WTC11 (cell line): ENCODE data around the gene P2RY1. TPM values are rescaled to one million over a fixed set of nuclear protein-coding genes. Genes with fewer than 3 reads are reported as not detected.

Experiments used
- ATAC-seq: fragments of 200-7000 bp; cut with Tn5 transposase; 2 replicates; pipeline ENCODE4 v1.10.0; 2021; ENCODE audit warnings: mild to moderate bottlenecking, moderate library complexity
- Bru-seq: library from RNA; stranded (reverse); fragments of 400-500 nt; gene quantifications from one replicate; lab custom pipeline; 2021; lab: Mats Ljungman, UMichigan
- CTCF ChIA-PET: fragments of 300-600 bp; sonication (Branson Sonifier 250); formaldehyde crosslinking; loops from one replicate; lab custom pipeline; 2021; ENCODE audit warnings: antibody characterized with exemption; lab: Charles Lee
- POLR2A ChIA-PET: fragments of 350-600 bp; sonication (Branson Sonifier 250); formaldehyde crosslinking; loops from one replicate; lab custom pipeline; 2021; ENCODE audit warnings: antibody characterized with exemption; lab: Charles Lee
- DNase-seq: peaks from one replicate; pipeline ENCODE4 v3.0.0; 2021; ENCODE audit warnings: low spot score
- H3K27ac Mint-ChIP-seq: 2 replicates; pipeline ENCODE4 v1.8.0; 2021; ENCODE audit warnings: mixed read lengths
- H3K27me3 Mint-ChIP-seq: 2 replicates; pipeline ENCODE4 v1.8.0; 2021; ENCODE audit warnings: low read depth, mild to moderate bottlenecking, moderate library complexity, mixed read lengths
- H3K36me3 Mint-ChIP-seq: 2 replicates; pipeline ENCODE4 v1.8.0; 2021; ENCODE audit warnings: mixed read lengths
- H3K4me1 Mint-ChIP-seq: 2 replicates; pipeline ENCODE4 v1.8.0; 2022; ENCODE audit warnings: mixed read lengths
- H3K4me3 Mint-ChIP-seq: 2 replicates; pipeline ENCODE4 v1.8.0; 2021; ENCODE audit warnings: mild to moderate bottlenecking, moderate library complexity, mixed read lengths
- H3K9me3 Mint-ChIP-seq: 2 replicates; pipeline ENCODE4 v1.8.0; 2021; ENCODE audit warnings: mixed read lengths
- ATF3 ChIP-seq: sonication (generic); formaldehyde crosslinking; conservative IDR thresholded peaks from 2 replicates; pipeline ENCODE4 v1.8.1; 2022; ENCODE audit warnings: mild to moderate bottlenecking, missing genetic modification reagents
- CREB1 ChIP-seq: sonication (generic); formaldehyde crosslinking; IDR thresholded peaks from 2 replicates; pipeline ENCODE4 v1.8.0; 2023; ENCODE audit warnings: mild to moderate bottlenecking, missing genetic modification reagents
- EMX1 ChIP-seq: fragments of 250-450 bp; sonication (Bioruptor Pico); IDR thresholded peaks from 2 replicates; pipeline ENCODE4 v1.8.0; 2021; ENCODE audit warnings: mild to moderate bottlenecking
- ERG ChIP-seq: fragments of 250-450 bp; sonication (Bioruptor Pico); IDR thresholded peaks from 2 replicates; pipeline ENCODE4 v1.8.0; 2021; ENCODE audit warnings: mild to moderate bottlenecking
- FOXK1 ChIP-seq: sonication (generic); formaldehyde crosslinking; IDR thresholded peaks from 2 replicates; pipeline ENCODE4 v1.8.0; 2022; ENCODE audit warnings: mild to moderate bottlenecking, moderate library complexity, missing genetic modification reagents
- FOXP4 ChIP-seq: sonication (generic); formaldehyde crosslinking; IDR thresholded peaks from 2 replicates; pipeline ENCODE4 v1.8.0; 2022; ENCODE audit warnings: mild to moderate bottlenecking, missing genetic modification reagents
- GABPB1 ChIP-seq: sonication (generic); formaldehyde crosslinking; IDR thresholded peaks from 2 replicates; pipeline ENCODE4 v1.8.1; 2023; ENCODE audit warnings: mild to moderate bottlenecking, missing genetic modification reagents
- JAZF1 ChIP-seq: fragments of 250-450 bp; sonication (Bioruptor Pico); IDR thresholded peaks from 2 replicates; pipeline ENCODE4 v1.9.0; 2021; ENCODE audit warnings: moderate library complexity, mild to moderate bottlenecking, inconsistent platforms
- MLX ChIP-seq: sonication (generic); formaldehyde crosslinking; IDR thresholded peaks from 2 replicates; pipeline ENCODE4 v1.8.1; 2023; ENCODE audit warnings: mild to moderate bottlenecking, missing genetic modification reagents, moderate library complexity
- MYBL2 ChIP-seq: sonication (generic); formaldehyde crosslinking; IDR thresholded peaks from 2 replicates; pipeline ENCODE4 v1.8.1; 2023; ENCODE audit warnings: mild to moderate bottlenecking, moderate library complexity, missing genetic modification reagents
- RELA ChIP-seq: sonication (generic); formaldehyde crosslinking; IDR thresholded peaks from 2 replicates; pipeline ENCODE4 v1.8.1; 2022; ENCODE audit warnings: missing genetic modification reagents, mild to moderate bottlenecking, borderline replicate concordance
- SMAD3 ChIP-seq: sonication (generic); formaldehyde crosslinking; IDR thresholded peaks from 2 replicates; pipeline ENCODE4 v1.8.0; 2022; ENCODE audit warnings: missing genetic modification reagents, mild to moderate bottlenecking, borderline replicate concordance
- SP1 ChIP-seq: sonication (generic); formaldehyde crosslinking; conservative IDR thresholded peaks from 2 replicates; pipeline ENCODE4 v1.8.1; 2022; ENCODE audit warnings: missing genetic modification reagents
- TCF7 ChIP-seq: sonication (generic); formaldehyde crosslinking; IDR thresholded peaks from 2 replicates; pipeline ENCODE4 v1.8.0; 2022; ENCODE audit warnings: mild to moderate bottlenecking, low read depth, missing genetic modification reagents, moderate library complexity
- TP53 ChIP-seq: sonication (generic); formaldehyde crosslinking; IDR thresholded peaks from 2 replicates; pipeline ENCODE4 v1.8.1; 2023; ENCODE audit warnings: mild to moderate bottlenecking, missing genetic modification reagents
- ZMAT4 ChIP-seq: fragments of 250-450 bp; sonication (Bioruptor Pico); IDR thresholded peaks from 2 replicates; pipeline ENCODE4 v1.9.0; 2021; ENCODE audit warnings: mild to moderate bottlenecking
- ZNF281 ChIP-seq: sonication (generic); formaldehyde crosslinking; IDR thresholded peaks from 2 replicates; pipeline ENCODE4 v1.8.0; 2023; ENCODE audit warnings: mild to moderate bottlenecking, missing genetic modification reagents
- ZNF423 ChIP-seq: fragments of 250-450 bp; sonication (Bioruptor Pico); IDR thresholded peaks from 2 replicates; pipeline ENCODE4 v2.1.2; 2022; ENCODE audit warnings: mild to moderate bottlenecking, moderate library complexity
- ZNF532 ChIP-seq: fragments of 250-450 bp; sonication (Bioruptor Pico); IDR thresholded peaks from 2 replicates; pipeline ENCODE4 v1.9.0; 2021; ENCODE audit warnings: mild to moderate bottlenecking, borderline replicate concordance
- ZSCAN18 ChIP-seq: fragments of 250-450 bp; sonication (Bioruptor Pico); IDR thresholded peaks from 2 replicates; pipeline ENCODE4 v2.1.2; 2022; ENCODE audit warnings: mild to moderate bottlenecking, moderate library complexity
- long read RNA-seq, 3 experiments: library from RNA in 1 of 3; library from capped mRNA in 1 of 3; library from polyadenylated mRNA in 1 of 3; unstranded in 2 of 3; stranded (forward) in 1 of 3; transcript quantifications; one replicate each; pipeline ENCODE4 v2.0.0, GENCODE V29; 2021
- total RNA-seq: library from RNA; stranded (reverse); gene quantifications from 3 replicates; pipeline ENCODE4 v1.2.3, GENCODE V29; 2021

The P2RY1 gene
- 31.6 to 47.2 TPM (median 32.9 TPM) in 3 replicates for total RNA-seq
- Bru-seq, nascent RNA, result percentile 98 among the genes with signal in this experiment
- long read RNA-seq, experiment 1, full-length matches to known transcripts, result 155 of 181 reads
- long read RNA-seq, experiment 1, partial matches to known transcripts, result 0 of 181 reads
- long read RNA-seq, experiment 1, other reads (novel, unspliced or antisense), result 26 of 181 reads
- long read RNA-seq, experiment 2, full-length matches to known transcripts, result 40 of 45 reads
- long read RNA-seq, experiment 2, partial matches to known transcripts, result 0 of 45 reads
- long read RNA-seq, experiment 2, other reads (novel, unspliced or antisense), result 5 of 45 reads
- long read RNA-seq, experiment 3, full-length matches to known transcripts, result 2 of 3 reads
- long read RNA-seq, experiment 3, partial matches to known transcripts, result 0 of 3 reads
- long read RNA-seq, experiment 3, other reads (novel, unspliced or antisense), result 1 of 3 reads

- peaks cover 11% of the 10 kb centered on the region for H3K27me3 Mint-ChIP-seq
- CTCF ChIA-PET, result interaction anchor here (0.7 to 2.2 kb wide), 14 partner anchors 9 to 392 kb away, joined by 3 to 12 read pairs (median 4); no protein-coding TSS in a partner anchor
- peaks cover 41% of the 10 kb centered on the region for H3K36me3 Mint-ChIP-seq
- peak; percentile 88 for ATAC-seq
- POLR2A ChIA-PET, result interaction anchor here (0.6 to 1.9 kb wide), 7 partner anchors 11 to 344 kb away, joined by 3 to 10 read pairs (median 4); no protein-coding TSS in a partner anchor
- H3K4me1 Mint-ChIP-seq, result peaks cover 50% of the 10 kb centered on the region
- DNase-seq, result peak; percentile 90
- peaks cover 3% of the 10 kb centered on the region; the same call in 1 of the 2 replicates for H3K9me3 Mint-ChIP-seq
- peak within 1 kb of the TSS; percentile 91 for H3K4me3 Mint-ChIP-seq
- peak within 1 kb of the TSS; percentile 99 for H3K27ac Mint-ChIP-seq
- TF ChIP-seq ZNF532 (CRISPR knock-in tag), result no peak
- TF ChIP-seq TCF7 (CRISPR knock-in tag), result peak; percentile 50; the same call in 1 of the 2 replicates
- peak; percentile 90 for TF ChIP-seq RELA (CRISPR knock-in tag)
- TF ChIP-seq ERG (CRISPR knock-in tag), result no peak
- peak; percentile 93 for TF ChIP-seq SMAD3 (CRISPR knock-in tag)
- no peak for TF ChIP-seq GABPB1
- TF ChIP-seq SP1 (CRISPR knock-in tag), result peak; percentile 84
- no peak for TF ChIP-seq ZNF423 (CRISPR knock-in tag)
- peak; percentile 94 for TF ChIP-seq FOXP4 (CRISPR knock-in tag)
- peak; percentile 70; the same call in 1 of the 2 replicates for TF ChIP-seq CREB1 (CRISPR knock-in tag)
- no peak for TF ChIP-seq ATF3
- no peak for TF ChIP-seq ZSCAN18 (CRISPR knock-in tag)
- 0 out of 2 replicates have a peak, but pooled peaks have one; percentile 54 for TF ChIP-seq ZNF281 (CRISPR knock-in tag)
- 0 out of 2 replicates have a peak, but pooled peaks have one; percentile 23 for TF ChIP-seq TP53 (CRISPR knock-in tag)
- no peak for TF ChIP-seq ZMAT4 (CRISPR knock-in tag)
- TF ChIP-seq MLX, result no peak
- TF ChIP-seq FOXK1 (CRISPR knock-in tag), result peak; percentile 77
- peak; percentile 39 for TF ChIP-seq MYBL2 (CRISPR knock-in tag)
- TF ChIP-seq JAZF1 (CRISPR knock-in tag), result no peak
- TF ChIP-seq EMX1 (CRISPR knock-in tag), result no peak
These were observed at the start of gene P2RY1 for GRCh38 chr3:152834776-152835600. TSS of gene P2RY1 (plus strand) at chr3:152835131. CDS start at chr3:152835783, 652 bp downstream.
